K562 (cell line): Measurements from ENCODE around the gene PPP1R15A. TPM values are rescaled to one million over a fixed set of nuclear protein-coding genes. Genes with fewer than 3 reads are reported as not detected.

Source experiments
- ARID4B ChIP-seq: sonication (generic); formaldehyde crosslinking; IDR thresholded peaks from 2 replicates; pipeline ENCODE4 v1.8.0; 2022; ENCODE audit warnings: mild to moderate bottlenecking, missing genetic modification reagents
- CTCF ChIP-seq, 3 experiments: IDR thresholded peaks in 2 of 3; conservative IDR thresholded peaks in 1 of 3; 2 replicates each; pipeline ENCODE4 v1.5.1; 2011 to 2012; ENCODE audit warnings: low read length in 3 of 3, mild to moderate bottlenecking in 3 of 3, control low read depth in 2 of 3, improper control_type of control experiment in 1 of 3, inconsistent platforms in 1 of 3, low read depth in 1 of 3, mixed read lengths in 1 of 3, moderate library complexity in 1 of 3; ENCODE audit not compliant: insufficient read depth in 2 of 3
- FOXJ3 ChIP-seq: sonication (generic); formaldehyde crosslinking; IDR thresholded peaks from 2 replicates; pipeline ENCODE4 v1.4.0; 2020; ENCODE audit warnings: mild to moderate bottlenecking, missing genetic modification reagents
- HMGN3 ChIP-seq: IDR thresholded peaks from 2 replicates; pipeline ENCODE4 v1.6.1; 2011; ENCODE audit warnings: borderline replicate concordance, low read depth, mild to moderate bottlenecking, mixed read lengths, low read length; ENCODE audit not compliant: insufficient read length; ENCODE audit errors: extremely low read depth
- MBD2 ChIP-seq: sonication (generic); IDR thresholded peaks from 2 replicates; pipeline ENCODE4 v1.6.1; 2016; ENCODE audit warnings: low read depth, borderline replicate concordance
- PATZ1 ChIP-seq: fragments of 250-450 bp; sonication (Bioruptor Pico); IDR thresholded peaks from 2 replicates; pipeline ENCODE4 v1.5.0; 2020; ENCODE audit warnings: mild to moderate bottlenecking, borderline replicate concordance
- PCBP1 ChIP-seq: fragments of 200-400 bp; formaldehyde crosslinking; IDR thresholded peaks from 2 replicates; pipeline ENCODE4 v1.6.1; 2018; ENCODE audit warnings: mild to moderate bottlenecking, low read depth, low read length; ENCODE audit not compliant: poor library complexity, severe bottlenecking
- POLR2H ChIP-seq: IDR thresholded peaks from 2 replicates; pipeline ENCODE4 v1.6.1; 2016; ENCODE audit warnings: missing genetic modification characterization, low read depth, mild to moderate bottlenecking, control low read depth, missing compliant biosample characterization, moderate library complexity
- SUPT5H ChIP-seq: fragments of 450-650 bp; IDR thresholded peaks from 2 replicates; pipeline ENCODE4 v1.6.1; 2016
- TOE1 ChIP-seq, 2 experiments: fragments of 450-650 bp in 1 of 2; sonication (generic) in 1 of 2; formaldehyde crosslinking in 1 of 2; IDR thresholded peaks; 2 replicates each; pipeline versions ENCODE4 v1.7.1 to v1.8.0; 2016 to 2022; ENCODE audit warnings: borderline replicate concordance in 2 of 2, mild to moderate bottlenecking in 2 of 2, antibody characterized with exemption in 1 of 2, inconsistent platforms in 1 of 2, low read depth in 1 of 2, missing genetic modification reagents in 1 of 2, moderate library complexity in 1 of 2
- USF2 ChIP-seq: sonication (generic); formaldehyde crosslinking; IDR thresholded peaks from 2 replicates; pipeline ENCODE4 v1.5.0; 2020; ENCODE audit warnings: missing genetic modification reagents
- ZBTB2 ChIP-seq: fragments of 450-650 bp; IDR thresholded peaks from 2 replicates; pipeline ENCODE4 v1.6.1; 2016; ENCODE audit warnings: antibody characterized with exemption
- ZNF174 ChIP-seq: fragments of 250-450 bp; sonication (Bioruptor Pico); IDR thresholded peaks from 2 replicates; pipeline ENCODE4 v1.4.0; 2020; ENCODE audit warnings: mild to moderate bottlenecking
- ZNF239 ChIP-seq: fragments of 250-450 bp; sonication (Bioruptor Pico); IDR thresholded peaks from 2 replicates; pipeline ENCODE4 v1.4.0; 2020; ENCODE audit warnings: mild to moderate bottlenecking
- ZNF589 ChIP-seq: fragments of 200-800 bp; sonication (Bioruptor generic); IDR thresholded peaks from 2 replicates; pipeline ENCODE4 v1.6.1; 2016; ENCODE audit warnings: low read depth, missing genetic modification characterization, missing compliant biosample characterization
- polyA plus RNA-seq, 8 experiments: library from polyadenylated mRNA; depleted of rRNA in 4 of 8; stranded (reverse) in 5 of 8; unstranded in 3 of 8; fragments of >200 nt; fragmentation: Nextera tagmentation in 2 of 8; fragmentation: Illumina TruSeq in 1 of 8; extraction: Ambion mirVana in 2 of 8; extraction: Trizol in 1 of 8; gene quantifications; 2 replicates each; pipeline versions ENCODE4 v1.2.1 to v1.2.3, GENCODE V29; 2011 to 2014; ENCODE audit warnings: inconsistent platforms in 1 of 8, missing spikeins in 1 of 8
- total RNA-seq, 7 experiments: library from RNA; depleted of rRNA in 6 of 7; stranded (reverse); fragments of >200 nt in 6 of 7; fragmentation: Illumina TruSeq in 2 of 7; extraction: Trizol in 2 of 7; gene quantifications; 2 replicates each; pipeline versions ENCODE4 v1.2.1 to v1.2.3, GENCODE V29; 2011 to 2021; ENCODE audit warnings: low replicate concordance in 1 of 7

Gene PPP1R15A
- total and polyA plus RNA-seq, 9 of the 15 experiments (the other 6 are each of a cell fraction or from before 2014, with no cell fraction given) = 0.42 to 73.7 (median 44.0) TPM

DNA sequence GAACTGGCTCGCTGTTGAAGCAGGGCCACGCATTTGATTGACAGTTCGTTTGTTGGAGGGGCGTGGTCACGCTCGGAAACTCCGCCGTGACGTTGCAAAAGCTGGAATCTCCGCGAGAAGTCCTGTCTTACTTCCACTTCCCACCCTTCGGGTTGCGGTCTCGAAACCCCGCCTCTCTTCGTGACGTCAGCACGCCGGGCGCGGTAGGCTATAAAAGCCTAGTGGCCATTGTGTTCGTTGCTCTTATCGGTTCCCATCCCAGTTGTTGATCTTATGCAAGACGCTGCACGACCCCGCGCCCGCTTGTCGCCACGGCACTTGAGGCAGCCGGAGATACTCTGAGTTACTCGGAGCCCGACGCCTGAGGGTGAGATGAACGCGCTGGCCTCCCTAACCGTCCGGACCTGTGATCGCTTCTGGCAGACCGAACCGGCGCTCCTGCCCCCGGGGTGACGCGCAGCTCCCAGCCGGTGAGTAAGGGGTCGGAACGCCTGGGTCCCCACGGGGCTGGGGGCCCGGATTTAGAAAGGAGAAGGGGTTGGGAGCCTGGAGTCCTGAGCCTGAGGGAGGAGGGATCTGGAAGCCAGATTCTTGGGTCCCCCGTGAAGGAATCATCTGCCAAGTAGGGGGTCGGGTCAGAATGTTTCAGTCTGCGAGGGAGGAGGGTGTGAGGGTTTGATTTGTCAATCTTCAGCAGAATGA lies at the start of gene PPP1R15A (continued):
- TF ChIP-seq TOE1 (IDR thresholded peaks at IDR 0.05; ENCODE audit: borderline replicate concordance) = peak; percentile 72; the same call in 1 of the 2 replicates
- TF ChIP-seq TOE1 (CRISPR knock-in tag; IDR thresholded peaks at IDR 0.05; ENCODE audit: borderline replicate concordance, low read depth) = no peak
- no peak for TF ChIP-seq FOXJ3
- no peak for TF ChIP-seq USF2 (CRISPR knock-in tag)
- no peak for TF ChIP-seq PCBP1
- TF ChIP-seq SUPT5H = peak; percentile 100
- peak; percentile 98 for TF ChIP-seq POLR2H (tag)
- TF ChIP-seq ZNF239 (CRISPR knock-in tag) = no peak
- peak; percentile 55 for TF ChIP-seq HMGN3
- no peak for TF ChIP-seq CTCF (IDR thresholded peaks at IDR 0.05 in 2 of 3, conservative IDR thresholded peaks at IDR 0.05 in 1 of 3; ENCODE audit: insufficient read depth in 2 of 3, low read depth in 1 of 3, low read length in 3 of 3)
- no peak for TF ChIP-seq ZNF174
- TF ChIP-seq ARID4B (CRISPR knock-in tag) = peak; percentile 94
- TF ChIP-seq MBD2 = peak; percentile 94
- TF ChIP-seq ZNF589 (CRISPR knock-in tag) = no peak; the same call in 1 of the 2 replicates
- 0 out of 2 replicates have a peak, but pooled peaks have one; percentile 54 for TF ChIP-seq ZBTB2
- TF ChIP-seq PATZ1 (CRISPR knock-in tag) = 0 out of 2 replicates have a peak, but pooled peaks have one; percentile 7
